Endothelial cell of umbilical vein (primary cell): ENCODE measurements around the gene GTF2H3. TPM values are rescaled to one million over a fixed set of nuclear protein-coding genes. Genes with fewer than 3 reads are reported as not detected.

Source experiments
- BruUV-seq: library from RNA; stranded (reverse); fragments of 400-500 nt; replicated peaks from 2 replicates; lab custom pipeline; 2021; lab: Mats Ljungman, UMichigan
- CTCF ChIA-PET: fragments of 300-600, 350-600 bp; sonication (Branson Sonifier 250); formaldehyde crosslinking; loops from one replicate; lab custom pipeline; 2021; ENCODE audit warnings: antibody characterized with exemption, inconsistent platforms; lab: Charles Lee
- POLR2A ChIA-PET: fragments of 300-600, 350-600 bp; sonication (Branson Sonifier 250); formaldehyde crosslinking; loops from one replicate; lab custom pipeline; 2021; ENCODE audit warnings: antibody characterized with exemption, inconsistent platforms; lab: Charles Lee
- DNase-seq: peaks from one replicate; pipeline ENCODE4 v3.0.0-alpha.2; 2011; ENCODE audit warnings: low read depth, low spot score
- FAIRE-seq: peaks from 2 replicates; lab custom pipeline; 2011; peaks lifted over from hg19 to GRCh38; lab: Jason Lieb, UNC
- H2AFZ ChIP-seq: 2 replicates; pipeline ENCODE4 v1.6.0; 2012; ENCODE audit warnings: low read depth, low read length, control low read depth, inconsistent platforms
- H3K27ac ChIP-seq: 2 replicates; pipeline ENCODE4 v1.5.1; 2011; ENCODE audit warnings: low read depth, mild to moderate bottlenecking, control low read depth, low read length, moderate library complexity; ENCODE audit not compliant: insufficient read depth
- H3K27me3 ChIP-seq, 2 experiments: 2 replicates each; pipeline versions ENCODE4 v1.6.0 to v1.6.1; 2011; ENCODE audit warnings: low read length in 2 of 2, mixed read lengths in 1 of 2; ENCODE audit not compliant: control insufficient read depth in 2 of 2, insufficient read depth in 2 of 2
- H3K36me3 ChIP-seq, 2 experiments: 2 replicates in 1 of 2; 3 replicates in 1 of 2; pipeline ENCODE4 v1.5.1; 2011; ENCODE audit warnings: low read length in 2 of 2, mild to moderate bottlenecking in 1 of 2, moderate library complexity in 1 of 2; ENCODE audit not compliant: control insufficient read depth in 2 of 2, insufficient read depth in 2 of 2; ENCODE audit errors: extremely low read depth in 1 of 2
- H3K4me1 ChIP-seq: 3 replicates; pipeline ENCODE4 v1.5.1; 2011; ENCODE audit warnings: mild to moderate bottlenecking, low read length; ENCODE audit not compliant: control insufficient read depth, insufficient read depth; ENCODE audit errors: extremely low read depth
- H3K4me2 ChIP-seq: 2 replicates; pipeline ENCODE4 v1.6.1; 2011; ENCODE audit warnings: low read length, control low read depth, mixed read lengths; ENCODE audit not compliant: insufficient read depth
- H3K4me3 ChIP-seq, 3 experiments: fragments of 200-600 bp in 1 of 3; sonication (generic), shearing (Covaris generic) in 1 of 3; replicated peaks in 1 of 3; 2 replicates each; pipeline ENCODE4 v1.5.1; 2011 to 2016; ENCODE audit warnings: control low read depth in 3 of 3, low read length in 3 of 3, mild to moderate bottlenecking in 2 of 3, inconsistent platforms in 1 of 3, low read depth in 1 of 3, moderate library complexity in 1 of 3; ENCODE audit not compliant: insufficient read depth in 1 of 3
- H3K79me2 ChIP-seq: 2 replicates; pipeline ENCODE4 v1.6.0; 2012; ENCODE audit warnings: low read length, inconsistent platforms; ENCODE audit not compliant: control insufficient read depth, insufficient read depth
- H3K9ac ChIP-seq: replicated peaks from 2 replicates; pipeline ENCODE3; 2011; ENCODE audit warnings: low read length, control low read depth; ENCODE audit not compliant: insufficient read depth; ENCODE audit errors: extremely low read depth
- H3K9me1 ChIP-seq: replicated peaks from 3 replicates; pipeline ENCODE4 v1.6.0; 2011; ENCODE audit warnings: mild to moderate bottlenecking, low read length; ENCODE audit not compliant: control insufficient read depth, insufficient read depth; ENCODE audit errors: extremely low read depth
- H3K9me3 ChIP-seq: replicated peaks from 2 replicates; pipeline ENCODE4 v1.5.1; 2012; ENCODE audit warnings: low read length, inconsistent platforms; ENCODE audit not compliant: control insufficient read depth, insufficient read depth
- H4K20me1 ChIP-seq: replicated peaks from 2 replicates; pipeline ENCODE3; 2011; ENCODE audit warnings: mild to moderate bottlenecking, low read length; ENCODE audit not compliant: control insufficient read depth, insufficient read depth; ENCODE audit errors: extremely low read depth
- EZH2 ChIP-seq: IDR thresholded peaks from 2 replicates; pipeline ENCODE4 v1.6.1; 2012; ENCODE audit warnings: borderline replicate concordance, low read depth, mild to moderate bottlenecking, moderate library complexity, low read length, inconsistent platforms; ENCODE audit not compliant: severe bottlenecking
- FOS ChIP-seq: IDR thresholded peaks from 2 replicates; pipeline ENCODE4 v1.6.1; 2011; ENCODE audit warnings: mild to moderate bottlenecking, low read length, moderate library complexity, borderline replicate concordance; ENCODE audit not compliant: insufficient read depth
- GATA2 ChIP-seq: IDR thresholded peaks from 2 replicates; pipeline ENCODE4 v1.7.0; 2011; ENCODE audit warnings: low read depth, mild to moderate bottlenecking, moderate library complexity, mixed read lengths, low read length; ENCODE audit not compliant: insufficient read length, insufficient read depth
- JUN ChIP-seq: IDR thresholded peaks from 2 replicates; pipeline ENCODE4 v1.6.1; 2011; ENCODE audit warnings: borderline replicate concordance, low read depth; ENCODE audit not compliant: insufficient read length, insufficient read depth
- MYC ChIP-seq: IDR thresholded peaks from one replicate; pipeline ENCODE4 v1.6.1; 2011; ENCODE audit warnings: mild to moderate bottlenecking, low read depth, low read length
- POLR2A ChIP-seq: IDR thresholded peaks from 2 replicates; pipeline ENCODE4 v1.6.1; 2012; ENCODE audit warnings: low read depth, mild to moderate bottlenecking, control low read depth, low read length
- POLR2AphosphoS5 ChIP-seq: IDR thresholded peaks from 2 replicates; pipeline ENCODE4 v1.6.1; 2012; ENCODE audit warnings: low read depth, mild to moderate bottlenecking, control low read depth, low read length, moderate library complexity; ENCODE audit not compliant: insufficient read depth
- dilution Hi-C: fragments of 300-500 bp; cut with MboI; formaldehyde crosslinking; loops from one replicate; pipeline ENCODE4 v1.15.0; 2019; ENCODE audit warnings: low sequenced_read_pairs; ENCODE audit not compliant: extremely low pct_ligation_motif_present
- intact Hi-C: fragments of 100-400 bp; cut with micrococcal nuclease; formaldehyde crosslinking; loops from one replicate; pipeline ENCODE4 v1.10.0; 2022
- polyA plus RNA-seq, 4 experiments: library from polyadenylated mRNA; depleted of rRNA in 3 of 4; stranded (reverse) in 3 of 4; unstranded in 1 of 4; fragments of >200 nt; gene quantifications; 2 replicates each; pipeline versions ENCODE4 v1.2.1 to v1.2.3, GENCODE V29; 2011 to 2012; ENCODE audit warnings: missing spikeins in 1 of 4
- total RNA-seq: library from RNA; stranded (reverse); gene quantifications from 2 replicates; pipeline ENCODE4 v1.2.3, GENCODE V29; 2021
- TF ChIP-seq, protein P1 (sequence below), 2 donors: IDR thresholded peaks; 1 replicate in 1 of 2; 2 replicates in 1 of 2; pipeline ENCODE4 v1.5.1; 2011; ENCODE audit warnings: low read length in 2 of 2, mild to moderate bottlenecking in 2 of 2, moderate library complexity in 2 of 2, control low read depth in 1 of 2, inconsistent platforms in 1 of 2, low read depth in 1 of 2; ENCODE audit not compliant: insufficient read depth in 1 of 2; ENCODE audit errors: extremely low read depth in 1 of 2
- TF ChIP-seq, protein P2 (sequence below): IDR thresholded peaks from 2 replicates; pipeline ENCODE4 v1.6.1; 2011; ENCODE audit not compliant: insufficient read depth, insufficient read length

The GTF2H3 gene
- total and polyA plus RNA-seq, 2 donors (not counting 3 experiments of a cell fraction or from before 2014, with no cell fraction given) = 17.8 to 31.3 TPM

DNA sequence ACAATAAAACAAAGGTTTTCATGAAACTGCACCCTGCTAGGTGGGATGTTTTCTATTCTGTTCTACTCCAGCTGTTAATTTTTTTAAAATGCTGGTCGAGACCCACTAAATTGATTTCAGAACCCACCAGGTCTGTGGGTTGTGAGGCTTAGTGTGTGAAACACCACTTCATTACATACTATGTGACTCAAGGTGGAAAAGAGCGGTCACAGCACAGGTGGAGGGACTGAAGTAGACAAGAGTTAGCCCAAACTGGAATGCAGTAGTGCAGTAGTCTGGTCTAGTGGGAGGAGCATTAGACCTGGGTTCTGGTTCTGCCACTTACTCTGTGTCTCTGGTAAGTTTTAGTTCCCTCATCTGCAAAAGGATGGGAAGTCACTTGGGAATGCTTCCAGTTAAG is 19.5 kb upstream of the GTF2H3 start:
- Histone ChIP-seq H3K27me3 (no peaks in the 10 kb centered on the region), H3K9me3 (no peaks in the 10 kb centered on the region), H3K36me3 (peaks cover 31 to 40% of the 10 kb centered on the region in 2 experiments), H2AFZ (no peak overlapping the region), H4K20me1 (no peaks in the 10 kb centered on the region), H3K4me2 (no peak overlapping the region), H3K9ac (no peak overlapping the region), H3K4me1 (no peaks in the 10 kb centered on the region), H3K79me2 (peaks cover 6% of the 10 kb centered on the region), H3K4me3 (no peak overlapping the region), H3K9me1 (no peaks in the 10 kb centered on the region), H3K27ac (no peak overlapping the region)
- dilution Hi-C loops (loop anchor here (25.0 kb wide), 1 partner anchor 327 kb away; no protein-coding TSS in a partner anchor), intact Hi-C loops (no loop called here)
- POLR2A ChIA-PET = no interaction called here
- no TSS peak for BruUV-seq
- CTCF ChIA-PET = interaction anchor here (1.6 kb wide), 1 partner anchor 10 kb away, joined by 3 read pairs; no protein-coding TSS in a partner anchor
- DNase-seq = no peak
- FAIRE-seq = no peak
- TF ChIP-seq, protein P1, sequence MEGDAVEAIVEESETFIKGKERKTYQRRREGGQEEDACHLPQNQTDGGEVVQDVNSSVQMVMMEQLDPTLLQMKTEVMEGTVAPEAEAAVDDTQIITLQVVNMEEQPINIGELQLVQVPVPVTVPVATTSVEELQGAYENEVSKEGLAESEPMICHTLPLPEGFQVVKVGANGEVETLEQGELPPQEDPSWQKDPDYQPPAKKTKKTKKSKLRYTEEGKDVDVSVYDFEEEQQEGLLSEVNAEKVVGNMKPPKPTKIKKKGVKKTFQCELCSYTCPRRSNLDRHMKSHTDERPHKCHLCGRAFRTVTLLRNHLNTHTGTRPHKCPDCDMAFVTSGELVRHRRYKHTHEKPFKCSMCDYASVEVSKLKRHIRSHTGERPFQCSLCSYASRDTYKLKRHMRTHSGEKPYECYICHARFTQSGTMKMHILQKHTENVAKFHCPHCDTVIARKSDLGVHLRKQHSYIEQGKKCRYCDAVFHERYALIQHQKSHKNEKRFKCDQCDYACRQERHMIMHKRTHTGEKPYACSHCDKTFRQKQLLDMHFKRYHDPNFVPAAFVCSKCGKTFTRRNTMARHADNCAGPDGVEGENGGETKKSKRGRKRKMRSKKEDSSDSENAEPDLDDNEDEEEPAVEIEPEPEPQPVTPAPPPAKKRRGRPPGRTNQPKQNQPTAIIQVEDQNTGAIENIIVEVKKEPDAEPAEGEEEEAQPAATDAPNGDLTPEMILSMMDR (IDR thresholded peaks at IDR 0.05; ENCODE audit: extremely low read depth in 1 of 2, insufficient read depth in 1 of 2, low read depth in 1 of 2, low read length in 2 of 2) = no peak
- no peak for TF ChIP-seq GATA2
- TF ChIP-seq JUN = no peak
- no peak for TF ChIP-seq POLR2A
- no peak for TF ChIP-seq MYC
- TF ChIP-seq POLR2AphosphoS5 = no peak
- TF ChIP-seq, protein P2, sequence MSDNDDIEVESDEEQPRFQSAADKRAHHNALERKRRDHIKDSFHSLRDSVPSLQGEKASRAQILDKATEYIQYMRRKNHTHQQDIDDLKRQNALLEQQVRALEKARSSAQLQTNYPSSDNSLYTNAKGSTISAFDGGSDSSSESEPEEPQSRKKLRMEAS = no peak
- TF ChIP-seq EZH2 = no peak
- TF ChIP-seq FOS = no peak
